ENCODE data around the gene CPED1. TPM values are rescaled to one million over a fixed set of nuclear protein-coding genes. Genes with fewer than 3 reads are reported as not detected.
"Not testable (repeated sequence)": the region's sequence is repeated elsewhere in the genome, so short reads cannot be mapped to it uniquely, and the experiment has no call there.

Gene CPED1
- total RNA-seq, 1 donor from 2014 or later: 44.4 TPM

DNA sequence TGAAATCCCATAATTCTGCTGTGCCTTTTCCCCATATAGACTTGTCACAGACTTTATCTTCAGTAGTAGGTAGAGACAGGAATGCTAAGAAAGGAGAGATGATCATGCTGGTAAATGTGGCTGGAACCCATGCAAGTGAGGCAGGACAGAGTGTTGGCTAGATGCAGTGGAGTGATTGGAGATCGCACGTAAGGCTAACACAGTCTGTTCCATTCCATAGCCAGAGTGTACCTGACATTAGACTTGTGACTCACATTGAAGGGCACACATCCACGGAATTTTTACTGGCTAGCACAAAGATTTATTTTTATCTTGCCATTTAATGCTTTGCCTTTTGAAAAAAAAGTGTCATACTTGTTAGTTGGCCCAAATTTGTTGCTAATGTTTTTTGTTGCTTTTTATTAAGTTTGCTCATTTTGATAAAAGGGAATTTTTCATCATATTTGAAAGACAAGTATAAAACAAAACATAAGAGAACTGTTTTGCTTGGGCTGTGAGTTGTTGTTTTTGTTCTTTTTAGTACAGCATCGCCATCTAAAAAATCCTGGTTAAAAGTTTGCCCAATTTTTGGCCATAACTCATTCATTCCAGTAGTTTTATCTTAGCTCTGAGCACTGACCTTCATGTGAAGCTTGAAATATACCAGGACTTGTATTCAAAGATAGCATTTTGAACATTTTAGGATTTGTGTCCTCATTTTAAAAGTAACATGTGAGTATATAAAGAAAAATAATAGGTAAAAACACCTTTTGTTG lies 81.0 kb downstream of the CPED1 start:
- no peak for DNase-seq (ENCODE audit: low spot score)

GRCh38 chr7:121071132-121071531 lies 82.6 kb downstream of the CPED1 start:
- DNase-seq (ENCODE audit: low spot score): no peak

DNA sequence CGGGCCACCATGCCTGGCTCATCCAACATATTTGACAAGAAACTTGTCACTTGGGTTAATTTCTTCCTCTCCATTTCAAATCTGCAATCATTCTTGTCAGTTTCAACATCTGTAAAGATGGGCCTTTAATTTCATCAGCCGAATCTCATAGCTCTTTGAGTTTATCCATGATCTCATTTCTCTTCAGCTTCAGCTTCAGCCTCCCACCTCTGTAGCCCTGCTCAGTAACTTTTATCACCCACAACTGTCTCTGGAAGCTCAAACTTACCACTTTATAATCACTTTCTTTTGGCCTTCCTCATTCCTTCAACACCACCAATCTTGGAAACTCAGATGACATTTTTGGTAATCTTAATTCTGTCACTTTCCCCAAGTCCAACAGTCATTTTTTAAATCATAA lies 83.2 kb downstream of the CPED1 start:
- DNase-seq (ENCODE audit: low spot score): no peak

DNA sequence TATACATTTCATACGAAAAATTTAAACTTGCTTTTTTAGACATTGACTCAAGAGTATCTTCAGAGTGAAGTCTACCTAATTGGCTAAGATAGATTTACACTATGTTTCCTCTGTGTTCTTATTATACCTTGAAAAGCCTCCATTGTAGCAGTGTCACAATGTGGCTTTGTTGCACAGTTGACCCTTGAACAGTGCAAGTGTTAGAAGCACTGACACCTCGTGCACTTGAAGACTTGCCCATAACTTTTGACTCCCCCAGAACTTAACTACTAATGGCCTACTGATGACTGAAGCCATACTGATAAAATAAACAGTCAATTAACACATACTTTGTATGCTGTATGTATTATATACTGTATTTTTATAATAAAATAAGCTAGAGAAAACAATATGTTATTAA lies 84.3 kb downstream of the CPED1 start:
- no peak for DNase-seq (ENCODE audit: low spot score)

DNA sequence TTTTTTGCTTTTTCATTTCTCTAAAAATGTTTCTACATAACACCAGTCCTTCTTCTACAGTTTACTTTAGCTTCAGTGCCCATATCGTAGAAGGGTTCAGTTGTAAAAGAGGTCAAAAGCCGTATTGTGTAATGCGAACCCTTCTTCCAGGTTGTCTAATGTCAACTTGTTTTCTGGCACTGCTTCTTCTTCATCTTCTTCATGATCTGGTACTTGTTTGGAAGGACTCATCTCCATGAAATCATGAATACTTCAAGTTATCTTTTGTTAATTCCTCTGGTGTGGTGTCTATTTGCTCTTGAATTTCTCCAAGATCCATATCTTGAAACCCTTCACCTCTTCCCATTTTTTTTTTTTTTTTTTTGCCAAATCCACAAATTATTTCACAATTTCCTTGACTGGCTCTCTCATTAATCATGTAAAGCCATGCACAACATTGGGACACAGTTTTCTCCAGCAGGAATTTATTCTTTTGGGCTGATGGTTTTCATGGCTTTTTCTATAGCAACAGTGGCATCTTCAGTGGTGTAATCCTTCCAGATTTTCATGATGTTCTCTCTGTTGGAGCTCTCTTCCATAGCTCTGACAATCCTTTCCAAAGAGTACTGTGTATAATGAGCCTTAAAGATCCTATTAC lies 85.1 kb downstream of the CPED1 start:
- no peak for DNase-seq (ENCODE audit: low spot score)

DNA sequence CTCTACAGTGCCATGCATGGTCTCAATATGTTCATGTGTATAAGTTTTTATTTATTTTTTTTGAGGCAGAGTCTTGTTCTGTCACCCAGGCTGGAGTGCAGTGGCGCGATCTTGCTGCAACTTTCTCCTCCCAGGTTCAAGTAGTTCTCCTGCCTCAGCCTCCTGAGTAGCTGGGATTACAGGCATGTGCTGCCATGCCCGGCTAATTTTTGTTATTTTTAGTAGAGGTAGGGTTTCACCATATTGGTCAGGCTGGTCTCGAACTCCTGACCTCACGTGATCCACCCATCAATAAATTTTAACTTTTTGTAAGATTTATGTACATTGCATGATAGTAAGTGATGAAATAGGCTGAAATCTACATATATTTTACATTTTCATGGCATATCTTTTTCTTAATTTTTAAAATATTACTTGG lies 86.9 kb downstream of the CPED1 start:
- not testable (repeated sequence) for DNase-seq (ENCODE audit: low spot score)

DNA sequence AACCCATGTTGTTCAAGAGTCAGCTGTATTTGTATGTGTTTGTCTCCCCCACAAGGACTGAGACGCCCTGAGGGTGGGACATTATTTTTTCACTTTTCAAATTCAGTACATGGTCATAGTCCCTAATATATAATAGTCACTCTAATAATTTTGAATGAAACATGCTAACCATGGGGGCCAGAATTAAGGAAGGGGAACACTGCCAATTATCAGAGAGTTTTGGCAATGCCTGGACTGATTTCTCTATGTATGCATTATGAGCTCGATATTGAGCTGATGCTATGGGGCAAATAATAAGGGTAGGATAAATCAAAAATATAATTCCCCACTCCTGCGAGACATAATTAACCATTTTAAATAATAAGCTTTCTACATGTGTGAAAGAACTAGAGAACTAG lies 87.4 kb downstream of the CPED1 start:
- DNase-seq (ENCODE audit: low spot score): no peak

GRCh38 chr7:121076350-121077164 lies 88.0 kb downstream of the CPED1 start:
- DNase-seq (ENCODE audit: low spot score): no peak

- DNase-seq (ENCODE audit: low spot score): no peak
These were observed 88.7 kb downstream of the CPED1 start for GRCh38 chr7:121077165-121077630.

DNA sequence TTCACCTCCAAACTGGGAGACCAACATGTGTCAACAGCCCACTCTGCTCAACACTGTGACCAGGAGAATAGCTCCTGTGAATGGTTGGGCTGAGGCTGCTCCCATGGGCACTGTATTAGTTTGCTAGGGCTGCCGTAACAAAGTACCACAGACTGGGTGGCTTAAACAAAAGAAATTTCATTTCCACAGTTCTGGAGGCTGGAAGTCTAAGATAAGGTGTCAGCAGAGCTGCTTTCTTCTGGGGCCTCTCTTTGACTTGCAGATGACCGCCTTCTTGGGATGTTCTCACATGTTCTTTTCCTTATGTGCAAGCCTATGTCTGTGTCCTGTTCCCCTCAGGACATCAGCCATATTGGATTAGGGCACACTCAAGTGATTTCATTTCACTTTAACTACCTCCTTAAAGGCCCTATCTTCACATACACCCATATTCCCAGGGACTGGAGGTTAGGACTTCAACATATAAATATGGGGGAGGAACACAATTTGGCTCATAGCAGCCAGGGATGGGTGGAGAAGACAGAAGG lies 90.3 kb downstream of the CPED1 start:
- DNase-seq (ENCODE audit: low spot score): no peak

- DNase-seq (ENCODE audit: low spot score): no peak
These were observed 91.1 kb downstream of the CPED1 start for GRCh38 chr7:121079425-121080169.

- DNase-seq (ENCODE audit: low spot score): no peak
These were observed 91.9 kb downstream of the CPED1 start for GRCh38 chr7:121080257-121080912.

GRCh38 chr7:121080913-121081326 lies 92.4 kb downstream of the CPED1 start:
- no peak for DNase-seq (ENCODE audit: low spot score)

DNA sequence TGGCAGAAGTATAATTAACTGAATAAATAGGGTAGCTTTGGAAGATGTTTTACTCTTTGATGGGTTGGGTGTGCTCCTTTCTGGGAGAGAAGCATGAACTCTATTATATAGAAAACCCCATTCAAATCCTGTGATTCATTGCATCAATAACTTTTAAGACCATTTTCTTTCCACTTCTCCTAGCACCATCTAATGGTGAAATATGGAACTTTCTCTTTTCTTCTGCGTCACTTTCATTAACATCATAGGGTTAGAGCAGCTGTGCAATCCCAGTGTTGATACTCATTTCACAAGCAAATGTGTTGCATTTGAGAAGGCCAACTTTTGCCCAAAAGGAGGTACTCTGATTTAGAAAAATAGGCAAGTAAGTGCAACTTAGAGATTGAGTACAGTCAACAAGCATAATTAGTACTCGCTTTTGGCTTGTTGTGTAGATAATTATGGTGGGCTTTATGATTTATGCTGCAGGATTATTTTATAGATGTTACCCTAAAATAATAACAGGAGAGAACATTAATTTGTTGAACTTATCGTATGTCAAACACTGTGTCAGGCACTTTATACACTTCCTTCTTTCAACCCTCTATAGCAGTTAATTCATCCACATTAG lies 92.9 kb downstream of the CPED1 start:
- no peak for DNase-seq (ENCODE audit: low spot score)

DNA sequence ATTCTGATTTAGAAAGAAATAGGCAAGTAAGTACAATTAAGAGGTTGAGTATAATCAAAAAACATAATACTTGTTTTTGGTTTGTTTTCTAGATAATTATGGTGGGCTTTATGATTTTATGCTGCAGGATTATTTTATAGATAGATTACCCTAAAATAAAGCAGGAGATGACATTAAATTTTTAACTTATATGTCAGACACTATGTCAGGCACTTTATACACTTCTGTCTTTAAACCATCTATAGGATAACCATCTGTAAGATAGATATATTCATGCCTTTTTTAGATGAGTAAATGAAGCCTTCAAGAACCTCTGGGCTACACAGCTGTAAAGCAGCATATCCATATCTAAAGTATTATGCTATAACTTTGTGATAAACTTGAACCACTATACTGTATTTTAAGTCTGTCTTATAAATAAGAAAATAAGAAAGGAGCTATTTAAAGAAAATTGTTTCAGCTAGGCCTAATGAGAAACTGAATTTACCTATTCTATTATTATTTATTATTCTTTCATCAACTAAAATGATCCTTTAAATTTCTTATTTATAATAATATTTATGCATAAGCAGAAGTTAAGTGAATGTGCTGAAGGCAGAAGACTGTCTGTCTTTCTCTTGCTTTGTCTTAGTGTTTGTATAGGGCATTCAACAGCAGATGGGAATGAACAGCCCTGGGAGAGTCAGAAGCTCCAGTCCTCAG lies 94.0 kb downstream of the CPED1 start:
- DNase-seq (ENCODE audit: low spot score): no peak

GRCh38 chr7:121083138-121083789 lies 94.8 kb downstream of the CPED1 start:
- no peak for DNase-seq (ENCODE audit: low spot score)

- no peak for DNase-seq (ENCODE audit: low spot score)
These were observed 95.3 kb downstream of the CPED1 start for GRCh38 chr7:121083790-121084251.

GRCh38 chr7:121084256-121084655 lies 95.7 kb downstream of the CPED1 start:
- DNase-seq (ENCODE audit: low spot score): no peak

All from mesenteric fat pad (tissue), 1 donor.